H9 (cell line): ENCODE measurements around the gene USP12. TPM values are rescaled to one million over a fixed set of nuclear protein-coding genes. Genes with fewer than 3 reads are reported as not detected.

Experiments
- DNase-seq: peaks from one replicate; pipeline ENCODE4 v3.0.0-alpha.2; 2017
- H2AFZ ChIP-seq: one replicate; pipeline ENCODE4 v1.6.1; 2013; ENCODE audit warnings: mild to moderate bottlenecking, low read length, control low read depth, moderate library complexity
- H2AK5ac ChIP-seq: 2 replicates; pipeline ENCODE4 v1.6.1; 2013; ENCODE audit warnings: low read length, control low read depth, mixed read lengths; ENCODE audit not compliant: insufficient read length
- H2BK120ac ChIP-seq: one replicate; pipeline ENCODE4 v1.6.1; 2013; ENCODE audit warnings: low read depth, mild to moderate bottlenecking, low read length, control low read depth, inconsistent platforms; ENCODE audit not compliant: poor library complexity, severe bottlenecking
- H2BK12ac ChIP-seq: 2 replicates; pipeline ENCODE4 v1.6.1; 2013; ENCODE audit warnings: low read length, control low read depth, mixed read lengths, low read depth; ENCODE audit not compliant: insufficient read length
- H2BK15ac ChIP-seq: 2 replicates; pipeline ENCODE4 v1.6.1; 2013; ENCODE audit warnings: low read depth, low read length, control low read depth
- H2BK20ac ChIP-seq: one replicate; pipeline ENCODE4 v1.6.1; 2013; ENCODE audit warnings: low read depth, mild to moderate bottlenecking, low read length, control low read depth, inconsistent platforms; ENCODE audit not compliant: poor library complexity, severe bottlenecking
- H2BK5ac ChIP-seq: 2 replicates; pipeline ENCODE4 v1.6.1; 2013; ENCODE audit warnings: low read length, control low read depth, mixed read lengths; ENCODE audit not compliant: insufficient read length
- H3K14ac ChIP-seq: 2 replicates; pipeline ENCODE4 v1.6.1; 2013; ENCODE audit warnings: low read length, control low read depth; ENCODE audit not compliant: insufficient read depth
- H3K18ac ChIP-seq: 2 replicates; pipeline ENCODE4 v1.6.1; 2013; ENCODE audit warnings: low read depth, mild to moderate bottlenecking, mixed read lengths, low read length, control low read depth; ENCODE audit not compliant: insufficient read length
- H3K23ac ChIP-seq: 2 replicates; pipeline ENCODE4 v1.6.1; 2013; ENCODE audit warnings: low read length, control low read depth, mixed read lengths, low read depth; ENCODE audit not compliant: insufficient read length
- H3K23me2 ChIP-seq: 2 replicates; pipeline ENCODE4 v1.6.1; 2013; ENCODE audit warnings: low read depth, mild to moderate bottlenecking, mixed read lengths, low read length, control low read depth; ENCODE audit not compliant: insufficient read length, poor library complexity, severe bottlenecking
- H3K27ac ChIP-seq: 2 replicates; pipeline ENCODE4 v1.5.1; 2013; ENCODE audit warnings: low read length, control low read depth, mixed read lengths, low read depth; ENCODE audit not compliant: insufficient read length
- H3K27me3 ChIP-seq: 2 replicates; pipeline ENCODE4 v1.6.1; 2013; ENCODE audit warnings: low read length, control low read depth, inconsistent platforms; ENCODE audit not compliant: insufficient read depth
- H3K4ac ChIP-seq: 2 replicates; pipeline ENCODE4 v1.6.1; 2013; ENCODE audit warnings: low read depth, mild to moderate bottlenecking, control low read depth, inconsistent platforms, low read length, moderate library complexity
- H3K4me1 ChIP-seq: 2 replicates; pipeline ENCODE4 v1.6.1; 2013; ENCODE audit warnings: low read length, control low read depth, inconsistent platforms; ENCODE audit not compliant: insufficient read depth
- H3K4me2 ChIP-seq: 2 replicates; pipeline ENCODE4 v1.6.1; 2013; ENCODE audit warnings: low read length, control low read depth, mixed read lengths; ENCODE audit not compliant: insufficient read length, insufficient read depth
- H3K56ac ChIP-seq: 2 replicates; pipeline ENCODE4 v1.6.1; 2013; ENCODE audit warnings: low read depth, mild to moderate bottlenecking, mixed read lengths, low read length, control low read depth; ENCODE audit not compliant: insufficient read length
- H3K79me1 ChIP-seq: 2 replicates; pipeline ENCODE4 v1.6.1; 2013; ENCODE audit warnings: low read depth, mild to moderate bottlenecking, moderate library complexity, low read length, control low read depth, inconsistent platforms; ENCODE audit not compliant: insufficient read depth, poor library complexity, severe bottlenecking
- H3K79me2 ChIP-seq: 2 replicates; pipeline ENCODE4 v1.6.1; 2013; ENCODE audit warnings: low read length, control low read depth, inconsistent platforms; ENCODE audit not compliant: insufficient read depth
- H3K9ac ChIP-seq: 2 replicates; pipeline ENCODE4 v1.6.1; 2013; ENCODE audit warnings: low read length, control low read depth, mixed read lengths; ENCODE audit not compliant: insufficient read length; ENCODE audit errors: extremely low read depth
- H3K9me3 ChIP-seq: one replicate; pipeline ENCODE4 v1.6.1; 2013; ENCODE audit warnings: low read depth, low read length, inconsistent platforms; ENCODE audit not compliant: control insufficient read depth
- H3T11ph ChIP-seq: one replicate; pipeline ENCODE4 v1.6.1; 2013; ENCODE audit warnings: mild to moderate bottlenecking, low read length, control low read depth, inconsistent platforms
- H4K20me1 ChIP-seq: one replicate; pipeline ENCODE4 v1.6.1; 2013; ENCODE audit not compliant: control insufficient read depth, insufficient read length, insufficient read depth
- H4K5ac ChIP-seq: 2 replicates; pipeline ENCODE4 v1.6.1; 2013; ENCODE audit warnings: low read depth, mild to moderate bottlenecking, mixed read lengths, low read length, control low read depth; ENCODE audit not compliant: insufficient read length
- H4K8ac ChIP-seq: replicated peaks from 2 replicates; pipeline ENCODE4 v1.6.1; 2013; ENCODE audit warnings: low read length, control low read depth, mixed read lengths, low read depth; ENCODE audit not compliant: insufficient read length
- H4K91ac ChIP-seq: 2 replicates; pipeline ENCODE4 v1.6.1; 2013; ENCODE audit warnings: low read depth, mild to moderate bottlenecking, moderate library complexity, mixed read lengths, low read length, control low read depth; ENCODE audit not compliant: insufficient read length
- H3K27ac Mint-ChIP-seq, 3 experiments: 2 replicates in 2 of 3; 3 replicates in 1 of 3; pipeline ENCODE4 v1.8.0; 2020 to 2021; ENCODE audit warnings: mixed read lengths in 3 of 3, mild to moderate bottlenecking in 1 of 3, moderate library complexity in 1 of 3
- H3K27me3 Mint-ChIP-seq: 2 replicates; pipeline ENCODE4 v1.8.0; 2021; ENCODE audit warnings: low read depth, mild to moderate bottlenecking, moderate library complexity, mixed read lengths
- H3K36me3 Mint-ChIP-seq, 3 experiments: 2 replicates in 2 of 3; 3 replicates in 1 of 3; pipeline ENCODE4 v1.8.0; 2020 to 2021; ENCODE audit warnings: low read depth in 3 of 3, mixed read lengths in 3 of 3; ENCODE audit not compliant: insufficient read depth in 1 of 3
- H3K4me1 Mint-ChIP-seq, 2 experiments: 2 replicates each; pipeline ENCODE4 v1.8.0; 2020; ENCODE audit warnings: mixed read lengths in 2 of 2
- H3K4me3 Mint-ChIP-seq, 2 experiments: 2 replicates in 1 of 2; 3 replicates in 1 of 2; pipeline ENCODE4 v1.8.0; 2020 to 2021; ENCODE audit warnings: mild to moderate bottlenecking in 2 of 2, mixed read lengths in 2 of 2, moderate library complexity in 1 of 2
- H3K9me3 Mint-ChIP-seq, 2 experiments: 2 replicates in 1 of 2; 3 replicates in 1 of 2; pipeline ENCODE4 v1.8.0; 2020; ENCODE audit warnings: mild to moderate bottlenecking in 2 of 2, mixed read lengths in 2 of 2, moderate library complexity in 1 of 2
- CTCF ChIP-seq: fragments of 200-600 bp; sonication (generic); conservative IDR thresholded peaks from 3 replicates; pipeline ENCODE4 v1.8.0; 2021; ENCODE audit warnings: antibody characterized with exemption, mild to moderate bottlenecking
- WGBS: extraction: QIAGEN DNeasy Blood & Tissue Kit; methylation state at CpG from one replicate; pipeline ENCODE4 v1.1.7; 2013; ENCODE audit warnings: missing lambda C conversion rate, low lambda C conversion rate, mixed read lengths; ENCODE audit not compliant: insufficient read length; ENCODE audit errors: extremely low coverage; 5-methylcytosine and 5-hydroxymethylcytosine counted together
- total RNA-seq: library from RNA; stranded (reverse); gene quantifications from 2 replicates; pipeline ENCODE4 v1.2.1, GENCODE V29; 2021

The USP12 gene
- total RNA-seq, 1 experiment from 2014 or later = 24.8 TPM

- peaks cover 7% of the 10 kb centered on the region in 2 experiments; a peak in 3 of 4 replicates for H3K4me1 Mint-ChIP-seq
- H3K27ac ChIP-seq = no peak overlapping the region
- no peak for DNase-seq
- no CpG with 5 or more reads among the region's 8 CpGs for WGBS
- H2BK120ac ChIP-seq = no peak overlapping the region
- H4K8ac ChIP-seq = no peak overlapping the region
- no peak overlapping the region for H2BK12ac ChIP-seq
- H3K9me3 Mint-ChIP-seq = peaks cover 0 to 2% of the 10 kb centered on the region in 2 experiments; a peak in 2 of 5 replicates
- H3K14ac ChIP-seq = no peak overlapping the region
- 0 out of 7 replicates have a peak, but pooled peaks cover 0 to 2% (median 0%) of the 10 kb centered on the region in 3 experiments for H3K36me3 Mint-ChIP-seq
- H2BK20ac ChIP-seq = no peak overlapping the region
- no peak overlapping the region for H3K23ac ChIP-seq
- H3K79me1 ChIP-seq = no peaks in the 10 kb centered on the region
- no peaks in the 10 kb centered on the region for H3K4me1 ChIP-seq
- no peak overlapping the region for H2AK5ac ChIP-seq
- H3K4me3 Mint-ChIP-seq = no peak overlapping the region
- no peak overlapping the region for H3T11ph ChIP-seq
- no peaks in the 10 kb centered on the region for H3K79me2 ChIP-seq
- H3K18ac ChIP-seq = no peak overlapping the region
- no peak overlapping the region for H2BK15ac ChIP-seq
- no peak overlapping the region for H2AFZ ChIP-seq
- no peak overlapping the region for H4K91ac ChIP-seq
- H3K27me3 Mint-ChIP-seq = peaks cover 10% of the 10 kb centered on the region
- no peaks in the 10 kb centered on the region for H4K20me1 ChIP-seq
- no peak for TF ChIP-seq CTCF
- no peaks in the 10 kb centered on the region for H3K27me3 ChIP-seq
- H3K4me2 ChIP-seq = no peak overlapping the region
- H3K9ac ChIP-seq = no peak overlapping the region
- no peaks in the 10 kb centered on the region for H3K23me2 ChIP-seq
- no peaks in the 10 kb centered on the region for H3K9me3 ChIP-seq
- H2BK5ac ChIP-seq = no peak overlapping the region
- H4K5ac ChIP-seq = no peak overlapping the region
- H3K4ac ChIP-seq = no peak overlapping the region
- H3K27ac Mint-ChIP-seq = no peak overlapping the region
- no peak overlapping the region for H3K56ac ChIP-seq
These were observed 142.7 kb downstream of the USP12 start for GRCh38 chr13:27028683-27029480.
